Omental fat pad (tissue), 4 donors: ENCODE measurements around the gene VWA5B1. TPM values are rescaled to one million over a fixed set of nuclear protein-coding genes. Genes with fewer than 3 reads are reported as not detected.

Source experiments
- ATAC-seq: fragments of 150-250 bp; one replicate; pipeline ENCODE4 v1.9.1; 2016; ENCODE audit warnings: mild to moderate bottlenecking, moderate library complexity; ENCODE audit not compliant: low FRiP score
- DNase-seq: peaks from one replicate; pipeline ENCODE4 v3.0.0-alpha.2; 2019; ENCODE audit warnings: low spot score
- CTCF ChIP-seq, 3 donors: fragments of 450-650 bp; IDR thresholded peaks; one replicate each; pipeline ENCODE4 v1.5.1; 2016 to 2017; ENCODE audit warnings: antibody characterized with exemption in 3 of 3, mild to moderate bottlenecking in 3 of 3, moderate library complexity in 2 of 3
- total RNA-seq, 4 donors: library from RNA; depleted of rRNA; stranded (reverse); fragments of >200 nt; gene quantifications; one replicate each; pipeline ENCODE4 v1.1.0, GENCODE V29; 2016

VWA5B1 gene
- total RNA-seq, 4 donors from 2014 or later: not detected

DNA sequence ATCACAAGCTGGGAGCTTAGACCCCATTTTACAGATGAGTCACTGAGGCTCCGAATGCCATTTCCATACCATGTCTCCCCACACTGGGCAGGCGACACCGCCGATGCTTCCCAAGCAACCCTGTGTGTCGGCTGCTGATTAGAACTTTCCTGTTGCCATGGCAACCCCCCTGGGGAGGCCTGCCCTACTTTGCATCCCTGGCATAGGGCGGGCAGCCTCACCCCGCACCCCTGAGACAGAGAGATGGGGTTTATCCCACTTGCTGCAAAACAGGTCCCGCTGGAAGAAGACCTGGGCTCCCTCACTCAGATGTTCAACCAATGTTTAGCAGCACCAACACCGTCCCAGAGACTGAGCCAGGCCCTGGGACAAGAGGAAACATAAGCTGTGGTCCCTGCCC, 113.8 kb downstream of the VWA5B1 start:
- no peak for ATAC-seq
- TF ChIP-seq CTCF (IDR thresholded peaks at IDR 0.05): no peak
- DNase-seq: no peak

Other genes starting within 250 kb of the VWA5B1 start
- gene PLA2G5, start 220.7 kb upstream of the VWA5B1 start, total RNA-seq: 10 to 100 TPM in 1 of 4 donors, 1 to 10 TPM in 2, under 1 TPM in 1; 0.60 to 14.5 (median 3.0) TPM
- not detected for gene PLA2G2D, start 171.3 kb upstream of the VWA5B1 start, total RNA-seq
- gene PLA2G2F, start 151.6 kb upstream of the VWA5B1 start, total RNA-seq: not detected
- 1 to 10 TPM in 2 of 4 donors, under 1 TPM in 2; 0.32 to 2.1 (median 1.2) TPM for gene UBXN10, start 104.8 kb upstream of the VWA5B1 start, total RNA-seq
- not detected for gene PLA2G2C, start 104.4 kb upstream of the VWA5B1 start, total RNA-seq
- 1 to 10 TPM; 4.4 to 6.5 (median 5.4) TPM for gene CAMK2N1, start 195.3 kb downstream of the VWA5B1 start, total RNA-seq
- gene MUL1, start 217.3 kb downstream of the VWA5B1 start, total RNA-seq: 10 to 100 TPM; 22.1 to 36.4 (median 27.1) TPM